Peyer's patch (tissue), 4 donors: Measurements from ENCODE around the gene RAP1A. TPM values are rescaled to one million over a fixed set of nuclear protein-coding genes. Genes with fewer than 3 reads are reported as not detected.

Experiments
- DNase-seq, 3 donors: peaks; one replicate each; pipeline ENCODE4 v3.0.0-alpha.2; 2017 to 2019
- H3K27ac ChIP-seq, 4 donors: fragments of 200-600 bp; sonication (generic); one replicate each; pipeline ENCODE4 v1.5.1; 2016 to 2019
- H3K27me3 ChIP-seq, 2 donors: fragments of 200-600 bp; sonication (generic); one replicate each; pipeline ENCODE4 v1.5.1; 2019
- H3K36me3 ChIP-seq, 3 donors: fragments of 200-600 bp; sonication (generic); one replicate each; pipeline ENCODE4 v1.5.1; 2016 to 2019
- H3K4me1 ChIP-seq, 4 donors: fragments of 200-600 bp; sonication (generic); one replicate each; pipeline ENCODE4 v1.5.1; 2016 to 2019
- H3K4me3 ChIP-seq, 4 donors: fragments of 200-600 bp; sonication (generic); 1 replicate in 3 of 4; 2 replicates in 1 of 4; pipeline ENCODE4 v1.5.1; 2016 to 2019; ENCODE audit warnings: mild to moderate bottlenecking in 1 of 4
- H3K9me3 ChIP-seq, 4 donors: fragments of 200-600 bp; sonication (generic); one replicate each; pipeline ENCODE4 v1.5.1; 2016 to 2019; ENCODE audit warnings: mild to moderate bottlenecking in 1 of 4
- POLR2A ChIP-seq, 2 donors: fragments of 450-650 bp; IDR thresholded peaks; one replicate each; pipeline ENCODE4 v1.5.1; 2017; ENCODE audit warnings: antibody characterized with exemption in 2 of 2, mild to moderate bottlenecking in 2 of 2, moderate library complexity in 2 of 2
- total RNA-seq, 4 donors: library from RNA; depleted of rRNA; stranded (reverse); fragments of >200 nt; gene quantifications; one replicate each; pipeline ENCODE4 v1.1.0, GENCODE V29; 2016
- TF ChIP-seq, protein P1 (sequence below), 6 experiments: fragments of 450-650 bp in 4 of 6; fragments of 200-600 bp in 2 of 6; sonication (generic) in 1 of 6; IDR thresholded peaks; one replicate each; pipeline ENCODE4 v1.5.1; 2017 to 2019; ENCODE audit warnings: antibody characterized with exemption in 6 of 6, mild to moderate bottlenecking in 3 of 6, moderate library complexity in 1 of 6

Gene RAP1A
- total RNA-seq, 4 donors from 2014 or later = 16.5 to 66.0 (median 46.2) TPM

DNA sequence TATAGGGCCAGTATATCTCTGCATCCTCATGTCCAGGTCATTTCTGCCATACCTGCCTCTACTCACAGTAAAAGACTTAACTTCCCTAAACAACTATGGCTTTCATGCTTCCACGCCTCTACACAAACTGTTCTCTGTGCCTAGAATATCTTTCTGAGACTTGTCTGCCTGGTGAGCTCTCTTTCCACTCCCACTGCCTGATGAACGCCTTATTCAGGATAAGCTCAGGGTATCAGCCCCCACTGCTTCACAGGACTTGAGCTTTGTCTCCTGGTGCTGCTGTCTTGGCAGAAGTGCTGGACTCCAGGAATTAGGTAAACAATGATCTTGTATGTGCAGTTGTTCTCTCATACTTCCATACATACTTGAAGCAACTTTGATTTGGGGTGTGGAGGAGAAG, 131.3 kb downstream of the RAP1A start:
- no peak overlapping the region for H3K4me3 ChIP-seq
- no peak for DNase-seq
- no peaks in the 10 kb centered on the region for H3K27me3 ChIP-seq
- H3K9me3 ChIP-seq = no peaks in the 10 kb centered on the region
- no peak overlapping the region for H3K27ac ChIP-seq
- TF ChIP-seq, protein P1, sequence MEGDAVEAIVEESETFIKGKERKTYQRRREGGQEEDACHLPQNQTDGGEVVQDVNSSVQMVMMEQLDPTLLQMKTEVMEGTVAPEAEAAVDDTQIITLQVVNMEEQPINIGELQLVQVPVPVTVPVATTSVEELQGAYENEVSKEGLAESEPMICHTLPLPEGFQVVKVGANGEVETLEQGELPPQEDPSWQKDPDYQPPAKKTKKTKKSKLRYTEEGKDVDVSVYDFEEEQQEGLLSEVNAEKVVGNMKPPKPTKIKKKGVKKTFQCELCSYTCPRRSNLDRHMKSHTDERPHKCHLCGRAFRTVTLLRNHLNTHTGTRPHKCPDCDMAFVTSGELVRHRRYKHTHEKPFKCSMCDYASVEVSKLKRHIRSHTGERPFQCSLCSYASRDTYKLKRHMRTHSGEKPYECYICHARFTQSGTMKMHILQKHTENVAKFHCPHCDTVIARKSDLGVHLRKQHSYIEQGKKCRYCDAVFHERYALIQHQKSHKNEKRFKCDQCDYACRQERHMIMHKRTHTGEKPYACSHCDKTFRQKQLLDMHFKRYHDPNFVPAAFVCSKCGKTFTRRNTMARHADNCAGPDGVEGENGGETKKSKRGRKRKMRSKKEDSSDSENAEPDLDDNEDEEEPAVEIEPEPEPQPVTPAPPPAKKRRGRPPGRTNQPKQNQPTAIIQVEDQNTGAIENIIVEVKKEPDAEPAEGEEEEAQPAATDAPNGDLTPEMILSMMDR (IDR thresholded peaks at IDR 0.05) = no peak
- TF ChIP-seq POLR2A (IDR thresholded peaks at IDR 0.05) = no peak
- no peaks in the 10 kb centered on the region for H3K36me3 ChIP-seq
- peaks cover 0 to 7% (median 2%) of the 10 kb centered on the region in 4 donors for H3K4me1 ChIP-seq

GRCh38 chr1:111751906-111752575, 132.5 kb downstream of the RAP1A start:
- Histone ChIP-seq H3K9me3 (no peaks in the 10 kb centered on the region), H3K4me3 (no peak overlapping the region), H3K27ac (no peak overlapping the region), H3K36me3 (no peaks in the 10 kb centered on the region), H3K27me3 (no peaks in the 10 kb centered on the region), H3K4me1 (peaks cover 0 to 15% (median 2%) of the 10 kb centered on the region in 4 donors)
- no peak for TF ChIP-seq POLR2A (IDR thresholded peaks at IDR 0.05)
- TF ChIP-seq, protein P1 (IDR thresholded peaks at IDR 0.05) = no peak
- no peak for DNase-seq

- DNase-seq = peak; percentile 44 to 73 (median 65)
- peaks cover 0 to 7% (median 0%) of the 10 kb centered on the region in 3 donors for H3K36me3 ChIP-seq
- no peaks in the 10 kb centered on the region for H3K9me3 ChIP-seq
- H3K27ac ChIP-seq = peak overlapping the region; percentile 80 to 91 (median 86)
- TF ChIP-seq POLR2A (IDR thresholded peaks at IDR 0.05) = no peak
- TF ChIP-seq, protein P1 (IDR thresholded peaks at IDR 0.05) = no peak
- H3K4me3 ChIP-seq = peak overlapping the region; percentile 67 to 88 (median 82)
- no peaks in the 10 kb centered on the region for H3K27me3 ChIP-seq
- peaks cover 0 to 28% (median 2%) of the 10 kb centered on the region in 4 donors for H3K4me1 ChIP-seq
Measured at GRCh38 chr1:111754984-111755330, 135.4 kb downstream of the RAP1A start.

- Histone ChIP-seq H3K9me3 (no peaks in the 10 kb centered on the region), H3K27me3 (no peaks in the 10 kb centered on the region), H3K4me3 (peak within 1 kb of the TSS; percentile 67 to 88 (median 82)), H3K36me3 (peaks cover 0 to 9% (median 0%) of the 10 kb centered on the region in 3 donors), H3K27ac (peak within 1 kb of the TSS; percentile 80 to 91 (median 86)), H3K4me1 (peaks cover 0 to 28% (median 2%) of the 10 kb centered on the region in 4 donors)
- peak; percentile 45 to 53 for TF ChIP-seq POLR2A (IDR thresholded peaks at IDR 0.05)
- TF ChIP-seq, protein P1 (IDR thresholded peaks at IDR 0.05) = peak; percentile 75 to 98 (median 92)
- peak; percentile 93 to 98 (median 95) for DNase-seq
Measured at GRCh38 chr1:111755331-111756123, 135.9 kb downstream of the RAP1A start, which contains the start of gene DDX20. TSS of gene DDX20 (plus strand) at chr1:111755901. CDS start at chr1:111755925, 24 bp downstream.

DNA sequence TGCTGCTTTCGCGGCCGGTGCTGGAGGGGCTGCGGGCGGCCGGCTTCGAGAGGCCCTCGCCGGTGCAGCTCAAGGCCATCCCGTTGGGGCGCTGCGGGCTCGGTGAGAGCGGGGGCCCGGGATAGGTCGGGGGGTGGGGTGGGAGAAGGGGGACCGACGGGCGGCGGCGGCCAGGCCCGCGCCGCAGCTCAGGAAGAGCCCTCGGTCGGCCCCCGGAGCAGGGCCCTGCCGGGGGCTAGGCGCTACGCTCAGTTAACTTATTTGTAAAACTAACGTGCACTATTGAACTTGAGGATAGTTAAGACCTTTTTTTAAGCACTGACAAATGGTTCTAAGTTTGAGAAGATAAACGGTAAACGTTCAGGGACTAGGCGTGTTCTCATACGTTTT, 136.5 kb downstream of the RAP1A start:
- H3K36me3 ChIP-seq = peaks cover 0 to 15% (median 0%) of the 10 kb centered on the region in 3 donors
- H3K27ac ChIP-seq = peak overlapping the region; percentile 80 to 91 (median 86)
- no peak for TF ChIP-seq POLR2A (IDR thresholded peaks at IDR 0.05)
- TF ChIP-seq, protein P1 (IDR thresholded peaks at IDR 0.05) = no peak
- H3K9me3 ChIP-seq = no peaks in the 10 kb centered on the region
- H3K4me3 ChIP-seq = peak overlapping the region; percentile 67 to 88 (median 82)
- peaks cover 0 to 28% (median 2%) of the 10 kb centered on the region in 4 donors for H3K4me1 ChIP-seq
- no peaks in the 10 kb centered on the region for H3K27me3 ChIP-seq
- DNase-seq = no peak
